RWPE1 (cell line): Measurements from ENCODE around the gene FAM81A.
"Not testable (repeated sequence)": the region's sequence is repeated elsewhere in the genome, so short reads cannot be mapped to it uniquely, and the experiment has no call there.

Experiments
- CTCF ChIA-PET: fragments of 350-600 bp; sonication (Branson Sonifier 250); formaldehyde crosslinking; extraction: SDS; loops from one replicate; lab custom pipeline; 2021; lab: Yijun Ruan, JAX
- POLR2A ChIA-PET: fragments of 400-600 bp; formaldehyde crosslinking; extraction: SDS; loops from one replicate; lab custom pipeline; 2020; ENCODE audit warnings: antibody characterized with exemption; ENCODE audit not compliant: low non-redundant PET; lab: Yijun Ruan, JAX
- DNase-seq: peaks from one replicate; pipeline ENCODE4 v3.0.0; 2012; ENCODE audit warnings: low spot score
- H3K27ac ChIP-seq: fragments of 450-650 bp; 2 replicates; pipeline ENCODE4 v1.5.1; 2017
- CTCF ChIP-seq: fragments of 450-650 bp; conservative IDR thresholded peaks from 2 replicates; pipeline ENCODE4 v1.5.1; 2017; ENCODE audit warnings: low read depth, mild to moderate bottlenecking

The FAM81A gene

DNA sequence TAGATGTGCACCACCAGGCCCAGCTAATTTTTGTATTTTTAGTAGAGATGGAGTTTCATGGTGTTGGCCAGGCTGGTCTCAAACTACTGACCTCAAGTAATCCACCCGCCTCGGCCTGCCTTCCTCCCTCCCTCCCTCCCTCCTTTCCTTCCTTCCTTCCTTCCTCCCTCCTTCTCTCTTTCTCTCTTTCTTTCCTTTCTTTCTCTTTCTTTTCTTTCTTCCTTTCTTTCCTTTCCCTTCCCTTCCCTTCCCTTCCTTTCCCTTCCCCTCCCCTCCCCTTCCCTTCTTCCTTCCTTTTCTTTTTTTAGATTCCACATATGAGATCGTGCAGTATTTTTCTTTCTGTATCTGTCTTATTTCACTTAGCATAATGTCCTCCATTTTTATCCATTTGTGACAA is 81.3 kb downstream of the FAM81A start:
- POLR2A ChIA-PET: no interaction called here
- no peak overlapping the region for H3K27ac ChIP-seq
- TF ChIP-seq CTCF: no peak
- DNase-seq: no peak
- CTCF ChIA-PET: interaction anchor here (0.6 kb wide), 1 partner anchor 43 kb away, joined by 3 read pairs; no protein-coding TSS in a partner anchor

GRCh38 chr15:59521443-59521842 is 83.5 kb downstream of the FAM81A start:
- CTCF ChIA-PET: no interaction called here
- TF ChIP-seq CTCF: no peak
- H3K27ac ChIP-seq: no peak overlapping the region
- no peak for DNase-seq
- POLR2A ChIA-PET: no interaction called here

GRCh38 chr15:59522988-59523461 is 85.0 kb downstream of the FAM81A start:
- CTCF ChIA-PET: no interaction called here
- POLR2A ChIA-PET: no interaction called here
- no peak for TF ChIP-seq CTCF
- no peak for DNase-seq
- no peak overlapping the region for H3K27ac ChIP-seq

DNA sequence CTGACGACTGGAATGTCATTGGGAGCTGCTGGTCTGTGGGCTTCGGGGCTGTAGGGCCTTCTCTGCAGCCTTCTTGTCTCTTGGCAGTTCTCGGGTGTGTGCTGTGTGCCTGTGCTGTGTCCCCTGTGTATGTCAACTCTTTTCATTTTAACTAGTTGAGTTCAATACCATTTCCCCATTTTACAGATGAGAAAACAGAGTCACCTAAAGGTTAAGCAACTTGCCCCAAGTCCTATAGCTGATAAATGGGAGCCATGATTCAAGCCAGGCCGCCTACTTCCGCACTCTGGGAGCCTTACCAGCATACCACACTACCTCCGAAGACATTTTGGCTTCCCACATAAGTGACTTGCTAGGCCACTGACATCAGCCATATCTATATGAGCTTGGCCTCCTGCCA is 85.7 kb downstream of the FAM81A start:
- no peak for DNase-seq
- CTCF ChIA-PET: no interaction called here
- no peak for TF ChIP-seq CTCF
- H3K27ac ChIP-seq: no peak overlapping the region
- POLR2A ChIA-PET: no interaction called here

DNA sequence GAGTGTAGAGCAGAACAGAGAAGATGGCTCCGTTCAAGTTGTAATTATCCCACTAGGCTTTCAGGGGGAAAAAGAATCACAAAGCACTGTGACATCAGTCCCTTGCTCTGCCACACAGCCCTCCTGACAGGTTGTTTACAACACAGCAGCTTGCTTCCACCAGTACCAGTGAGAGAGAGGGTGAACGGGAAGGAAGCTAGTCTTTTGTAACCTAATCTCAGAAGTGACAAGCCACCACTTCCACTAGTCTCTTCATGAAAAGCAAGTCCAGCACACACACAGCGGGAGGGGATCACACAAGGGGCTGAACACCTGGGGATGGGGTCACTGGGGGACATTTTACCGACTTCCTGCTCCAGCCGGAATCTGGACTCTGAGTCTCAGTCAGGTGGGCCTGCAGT is 86.3 kb downstream of the FAM81A start:
- DNase-seq: no peak
- H3K27ac ChIP-seq: no peak overlapping the region
- ChIA-PET CTCF (no interaction called here), POLR2A (no interaction called here)
- no peak for TF ChIP-seq CTCF

DNA sequence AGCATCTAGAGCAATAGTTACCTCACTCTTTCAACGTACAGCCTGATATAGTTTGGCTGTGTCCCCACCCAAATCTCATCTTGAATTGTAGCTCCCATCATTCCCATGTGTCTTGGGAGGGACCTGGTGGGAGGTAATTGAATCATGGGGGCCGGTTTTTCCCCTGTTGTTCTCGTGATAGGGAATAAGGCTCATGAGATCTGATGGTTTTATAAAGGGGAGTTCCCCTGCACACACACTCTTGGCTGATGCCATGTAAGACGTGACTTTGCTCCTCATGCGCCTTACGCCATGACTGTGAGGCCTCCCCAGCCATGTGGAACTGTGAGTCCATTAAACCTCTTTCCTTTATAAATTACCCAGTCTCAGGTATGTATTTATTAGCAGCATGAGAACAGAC is 88.5 kb downstream of the FAM81A start:
- CTCF ChIA-PET, H3K27ac ChIP-seq, DNase-seq, POLR2A ChIA-PET: not testable (repeated sequence)

GRCh38 chr15:59528429-59528828 is 90.4 kb downstream of the FAM81A start:
- TF ChIP-seq CTCF: no peak
- ChIA-PET POLR2A (interaction anchor here (0.6 kb wide), 2 partner anchors 90 to 102 kb away, joined by 4 to 6 read pairs; partner anchors contain the start of gene FAM81A), CTCF (interaction anchor here (0.6 to 2.4 kb wide), 18 partner anchors 8 to 617 kb away, joined by 3 to 8 read pairs (median 4); no protein-coding TSS in a partner anchor)
- H3K27ac ChIP-seq: no peak overlapping the region
- DNase-seq: no peak
